HepG2 (cell line): ENCODE results near the gene MEMO1. TPM values are rescaled to one million over a fixed set of nuclear protein-coding genes. Genes with fewer than 3 reads are reported as not detected.

Source experiments
- DMAP1 ChIP-seq: IDR thresholded peaks from 2 replicates; pipeline ENCODE4 v1.6.1; 2016
- KDM5B ChIP-seq: sonication (generic); formaldehyde crosslinking; IDR thresholded peaks from 2 replicates; pipeline ENCODE4 v1.4.0; 2020; ENCODE audit warnings: missing genetic modification reagents, mild to moderate bottlenecking, borderline replicate concordance
- KMT2B ChIP-seq: IDR thresholded peaks from 2 replicates; pipeline ENCODE4 v1.6.1; 2016; ENCODE audit warnings: missing genetic modification reagents, missing compliant biosample characterization
- MAFK ChIP-seq, 2 experiments: IDR thresholded peaks in 1 of 2; conservative IDR thresholded peaks in 1 of 2; 2 replicates each; pipeline ENCODE4 v1.6.1; 2011; ENCODE audit warnings: improper control_type of control experiment in 2 of 2, low read length in 2 of 2
- MEF2D ChIP-seq: sonication (generic); formaldehyde crosslinking; IDR thresholded peaks from 2 replicates; pipeline ENCODE4 v1.5.1; 2020; ENCODE audit warnings: mild to moderate bottlenecking, missing genetic modification reagents
- MTA3 ChIP-seq: sonication (generic); formaldehyde crosslinking; IDR thresholded peaks from 2 replicates; pipeline ENCODE4 v1.4.0; 2020; ENCODE audit warnings: missing genetic modification reagents
- POLR2A ChIP-seq, 2 experiments: IDR thresholded peaks; 2 replicates each; pipeline ENCODE4 v1.6.1; 2011; ENCODE audit warnings: low read depth in 2 of 2, low read length in 2 of 2, mild to moderate bottlenecking in 1 of 2, moderate library complexity in 1 of 2; ENCODE audit not compliant: insufficient read depth in 1 of 2
- RCOR2 ChIP-seq: IDR thresholded peaks from 2 replicates; pipeline ENCODE4 v1.6.1; 2016; ENCODE audit warnings: missing biosample characterization, missing genetic modification reagents
- SRY ChIP-seq: sonication (generic); formaldehyde crosslinking; IDR thresholded peaks from 2 replicates; pipeline ENCODE4 v1.8.0; 2022; ENCODE audit warnings: mild to moderate bottlenecking, missing genetic modification reagents
- STAT5B ChIP-seq: sonication (generic); formaldehyde crosslinking; IDR thresholded peaks from 2 replicates; pipeline ENCODE4 v1.4.0; 2020; ENCODE audit warnings: missing genetic modification reagents
- TMF1 ChIP-seq: sonication (generic); formaldehyde crosslinking; IDR thresholded peaks from 2 replicates; pipeline ENCODE4 v1.8.1; 2022; ENCODE audit warnings: low read depth, missing genetic modification reagents
- TP53 ChIP-seq: sonication (generic); formaldehyde crosslinking; conservative IDR thresholded peaks from 2 replicates; pipeline ENCODE4 v1.4.0; 2020; ENCODE audit warnings: missing genetic modification reagents
- ZBTB37 ChIP-seq: sonication (generic); formaldehyde crosslinking; IDR thresholded peaks from 2 replicates; pipeline ENCODE4 v1.4.0; 2020; ENCODE audit warnings: mild to moderate bottlenecking, missing genetic modification reagents
- ZNF343 ChIP-seq: sonication (generic); formaldehyde crosslinking; IDR thresholded peaks from 2 replicates; pipeline ENCODE4 v1.4.0; 2020; ENCODE audit warnings: mild to moderate bottlenecking, missing genetic modification reagents
- ZNF547 ChIP-seq: sonication (generic); formaldehyde crosslinking; IDR thresholded peaks from 2 replicates; pipeline ENCODE4 v1.5.1; 2020; ENCODE audit warnings: mild to moderate bottlenecking, missing genetic modification reagents
- ZNF672 ChIP-seq: sonication (generic); formaldehyde crosslinking; IDR thresholded peaks from 2 replicates; pipeline ENCODE4 v1.8.1; 2022; ENCODE audit warnings: missing genetic modification reagents
- ZNF678 ChIP-seq: sonication (generic); formaldehyde crosslinking; IDR thresholded peaks from 2 replicates; pipeline ENCODE4 v1.4.0; 2020; ENCODE audit warnings: mild to moderate bottlenecking, missing genetic modification reagents
- polyA plus RNA-seq, 8 experiments: library from polyadenylated mRNA; depleted of rRNA in 3 of 8; stranded (reverse) in 7 of 8; unstranded in 1 of 8; fragments of >200 nt; fragmentation: Illumina TruSeq in 4 of 8; extraction: Trizol in 4 of 8; gene quantifications; 2 replicates each; pipeline versions ENCODE4 v1.2.1 to v1.2.3, GENCODE V29; 2011 to 2016; ENCODE audit warnings: low read depth in 4 of 8, missing spikeins in 1 of 8, mixed read lengths in 1 of 8; ENCODE audit not compliant: insufficient read depth in 1 of 8
- total RNA-seq, 5 experiments: library from RNA; depleted of rRNA; stranded (reverse); fragments of >200 nt; fragmentation: Illumina TruSeq; extraction: Trizol; gene quantifications; 2 replicates each; pipeline ENCODE4 v1.2.3, GENCODE V29; 2016; ENCODE audit warnings: low read depth in 1 of 5
- TF ChIP-seq, protein P1 (sequence below), 2 experiments: fragments of 450-650 bp in 1 of 2; sonication (generic) in 1 of 2; formaldehyde crosslinking in 1 of 2; IDR thresholded peaks; 2 replicates each; pipeline versions ENCODE4 v1.6.1 to v1.8.0; 2016 to 2022; ENCODE audit warnings: antibody characterized with exemption in 1 of 2, mild to moderate bottlenecking in 1 of 2, missing genetic modification reagents in 1 of 2
- TF ChIP-seq, protein P2 (sequence below): sonication (generic); formaldehyde crosslinking; IDR thresholded peaks from 2 replicates; pipeline ENCODE4 v1.4.0; 2020; ENCODE audit warnings: mild to moderate bottlenecking, missing genetic modification reagents

Gene MEMO1
- total and polyA plus RNA-seq, 2 of the 13 experiments (the other 11 are each of a cell fraction or from before 2014, with no cell fraction given): 69.8 to 81.6 TPM

GRCh38 chr2:32010670-32011484 lies at the start of gene MEMO1 (continued):
- TF ChIP-seq, protein P1, sequence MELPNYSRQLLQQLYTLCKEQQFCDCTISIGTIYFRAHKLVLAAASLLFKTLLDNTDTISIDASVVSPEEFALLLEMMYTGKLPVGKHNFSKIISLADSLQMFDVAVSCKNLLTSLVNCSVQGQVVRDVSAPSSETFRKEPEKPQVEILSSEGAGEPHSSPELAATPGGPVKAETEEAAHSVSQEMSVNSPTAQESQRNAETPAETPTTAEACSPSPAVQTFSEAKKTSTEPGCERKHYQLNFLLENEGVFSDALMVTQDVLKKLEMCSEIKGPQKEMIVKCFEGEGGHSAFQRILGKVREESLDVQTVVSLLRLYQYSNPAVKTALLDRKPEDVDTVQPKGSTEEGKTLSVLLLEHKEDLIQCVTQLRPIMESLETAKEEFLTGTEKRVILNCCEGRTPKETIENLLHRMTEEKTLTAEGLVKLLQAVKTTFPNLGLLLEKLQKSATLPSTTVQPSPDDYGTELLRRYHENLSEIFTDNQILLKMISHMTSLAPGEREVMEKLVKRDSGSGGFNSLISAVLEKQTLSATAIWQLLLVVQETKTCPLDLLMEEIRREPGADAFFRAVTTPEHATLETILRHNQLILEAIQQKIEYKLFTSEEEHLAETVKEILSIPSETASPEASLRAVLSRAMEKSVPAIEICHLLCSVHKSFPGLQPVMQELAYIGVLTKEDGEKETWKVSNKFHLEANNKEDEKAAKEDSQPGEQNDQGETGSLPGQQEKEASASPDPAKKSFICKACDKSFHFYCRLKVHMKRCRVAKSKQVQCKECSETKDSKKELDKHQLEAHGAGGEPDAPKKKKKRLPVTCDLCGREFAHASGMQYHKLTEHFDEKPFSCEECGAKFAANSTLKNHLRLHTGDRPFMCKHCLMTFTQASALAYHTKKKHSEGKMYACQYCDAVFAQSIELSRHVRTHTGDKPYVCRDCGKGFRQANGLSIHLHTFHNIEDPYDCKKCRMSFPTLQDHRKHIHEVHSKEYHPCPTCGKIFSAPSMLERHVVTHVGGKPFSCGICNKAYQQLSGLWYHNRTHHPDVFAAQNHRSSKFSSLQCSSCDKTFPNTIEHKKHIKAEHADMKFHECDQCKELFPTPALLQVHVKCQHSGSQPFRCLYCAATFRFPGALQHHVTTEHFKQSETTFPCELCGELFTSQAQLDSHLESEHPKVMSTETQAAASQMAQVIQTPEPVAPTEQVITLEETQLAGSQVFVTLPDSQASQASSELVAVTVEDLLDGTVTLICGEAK (IDR thresholded peaks at IDR 0.05): no peak
- TF ChIP-seq, protein P1 (CRISPR knock-in tag; IDR thresholded peaks at IDR 0.05): peak; percentile 79
- TF ChIP-seq ZNF678 (CRISPR knock-in tag) (no peak), ZNF547 (CRISPR knock-in tag) (peak; percentile 92), MAFK (conservative IDR thresholded peaks at IDR 0.05 in 1 of 2, IDR thresholded peaks at IDR 0.05 in 1 of 2; ENCODE audit: low read length in 2 of 2) (no peak), RCOR2 (CRISPR knock-in tag) (peak; percentile 66; the same call in 1 of the 2 replicates), POLR2A (IDR thresholded peaks at IDR 0.05; ENCODE audit: insufficient read depth in 1 of 2, low read depth in 2 of 2, low read length in 2 of 2) (peak; percentile 84 to 85), TMF1 (CRISPR knock-in tag) (peak; percentile 71; the same call in 1 of the 2 replicates), STAT5B (peak; percentile 94; the same call in 1 of the 2 replicates), DMAP1 (CRISPR knock-in tag) (peak; percentile 98), SRY (CRISPR knock-in tag) (peak; percentile 57), MTA3 (CRISPR knock-in tag) (0 out of 2 replicates have a peak, but pooled peaks have one; percentile 38), ZBTB37 (CRISPR knock-in tag) (peak; percentile 74; the same call in 1 of the 2 replicates), TP53 (peak; percentile 80; the same call in 1 of the 2 replicates), ZNF343 (CRISPR knock-in tag) (peak; percentile 87; the same call in 1 of the 2 replicates), MEF2D (CRISPR knock-in tag) (peak; percentile 88), KDM5B (CRISPR knock-in tag) (peak; percentile 94), ZNF672 (no peak; the same call in 1 of the 2 replicates), KMT2B (CRISPR knock-in tag) (peak; percentile 95)
- TF ChIP-seq, protein P2, sequence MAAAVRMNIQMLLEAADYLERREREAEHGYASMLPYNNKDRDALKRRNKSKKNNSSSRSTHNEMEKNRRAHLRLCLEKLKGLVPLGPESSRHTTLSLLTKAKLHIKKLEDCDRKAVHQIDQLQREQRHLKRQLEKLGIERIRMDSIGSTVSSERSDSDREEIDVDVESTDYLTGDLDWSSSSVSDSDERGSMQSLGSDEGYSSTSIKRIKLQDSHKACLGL (CRISPR knock-in tag): peak; percentile 87
